Stomach (tissue), 9 donors: ENCODE measurements around the gene CST7. TPM values are rescaled to one million over a fixed set of nuclear protein-coding genes. Genes with fewer than 3 reads are reported as not detected.
"Not testable (repeated sequence)": the region's sequence is repeated elsewhere in the genome, so short reads cannot be mapped to it uniquely, and the experiment has no call there.

ENCODE experiments used
- DNase-seq, 2 donors: peaks; one replicate each; pipeline versions ENCODE4 v3.0.0 to v3.0.0-alpha.2; 2013 to 2019
- H3K27ac ChIP-seq, 5 donors: fragments of 200-600 bp in 4 of 5; sonication (generic) in 4 of 5; one replicate each; pipeline ENCODE4 v1.5.1; 2013 to 2019; ENCODE audit warnings: mild to moderate bottlenecking in 1 of 5, moderate library complexity in 1 of 5
- H3K27me3 ChIP-seq, 3 donors: fragments of 200-600 bp; sonication (generic); one replicate each; pipeline ENCODE4 v1.5.1; 2017 to 2019; ENCODE audit warnings: mixed run types in 1 of 3
- H3K36me3 ChIP-seq, 4 donors: fragments of 200-600 bp; sonication (generic); 1 replicate in 3 of 4; 2 replicates in 1 of 4; pipeline ENCODE4 v1.5.1; 2016 to 2019
- H3K4me1 ChIP-seq, 4 donors: fragments of 200-600 bp; sonication (generic); one replicate each; pipeline ENCODE4 v1.5.1; 2016 to 2019
- H3K4me3 ChIP-seq, 4 donors: fragments of 200-600 bp; sonication (generic) in 3 of 4; one replicate each; pipeline ENCODE4 v1.5.1; 2016 to 2019; ENCODE audit warnings: mild to moderate bottlenecking in 1 of 4
- H3K9me3 ChIP-seq, 4 donors: fragments of 200-600 bp; sonication (generic); one replicate each; pipeline ENCODE4 v1.5.1; 2016 to 2019
- CTCF ChIP-seq, 7 experiments: fragments of 450-650 bp in 4 of 7; fragments of 200-600 bp in 3 of 7; sonication (generic) in 3 of 7; IDR thresholded peaks; one replicate each; pipeline ENCODE4 v1.5.1; 2016 to 2019; ENCODE audit warnings: antibody characterized with exemption in 7 of 7, control low read depth in 2 of 7, mild to moderate bottlenecking in 1 of 7
- EP300 ChIP-seq: sonication (generic); formaldehyde crosslinking; IDR thresholded peaks from one replicate; pipeline ENCODE4 v1.6.1; 2017; ENCODE audit warnings: antibody characterized with exemption
- POLR2A ChIP-seq, 4 donors: fragments of 450-650 bp; IDR thresholded peaks; one replicate each; pipeline ENCODE4 v1.6.1; 2016; ENCODE audit warnings: antibody characterized with exemption in 4 of 4, control low read depth in 2 of 4, mild to moderate bottlenecking in 1 of 4, moderate library complexity in 1 of 4
- POLR2AphosphoS5 ChIP-seq, 3 donors: sonication (generic); formaldehyde crosslinking; IDR thresholded peaks; one replicate each; pipeline ENCODE4 v1.6.1; 2016; ENCODE audit warnings: antibody characterized with exemption in 3 of 3
- WGBS, 5 donors: extraction: QIAGEN DNeasy Blood & Tissue Kit in 3 of 5; methylation state at CpG; one replicate each; pipeline versions ENCODE4 v1.1.5 to v1.1.7; 2013 to 2018; 5-methylcytosine and 5-hydroxymethylcytosine counted together
- intact Hi-C: fragments of 100-400 bp; cut with DNase I; formaldehyde crosslinking; loops from one replicate; pipeline ENCODE4 v1.15.1; 2023; ENCODE audit warnings: low total_unique reads
- polyA plus RNA-seq, 3 donors: library from polyadenylated mRNA; stranded (reverse); fragments of 200-250 nt; gene quantifications; one replicate each; pipeline ENCODE4 v1.2.3, GENCODE V29; 2013
- total RNA-seq, 5 donors: library from RNA; depleted of rRNA; stranded (reverse); fragments of >200 nt; gene quantifications; one replicate each; pipeline versions ENCODE4 v1.1.0 to v1.2.3, GENCODE V29; 2014 to 2016
- donor health status: healthy with polysubstance abuse.
- donor health status: Bipolar disorder and iron deficiency.
- donor health status: healthy.

CST7 gene
- total and polyA plus RNA-seq, 8 donors = 0.87 to 8.3 (median 2.5) TPM; not detected in 1

GRCh38 chr20:24929259-24929658 is 19.8 kb upstream of the CST7 start:
- intact Hi-C loops, H3K4me3 ChIP-seq, H3K27me3 ChIP-seq, DNase-seq, H3K9me3 ChIP-seq, H3K36me3 ChIP-seq: not testable (repeated sequence)
- Histone ChIP-seq H3K27ac (peak overlapping the region in 2 of 5 donors; percentile 86 to 89), H3K4me1 (peaks cover 8 to 19% (median 15%) of the 10 kb centered on the region in 4 donors)
- 58 to 84% (median 71%) methylated on average over 4 to 5 of the region's 5 CpGs for WGBS, 5 donors

- DNase-seq = peak; percentile 78 to 92
- H3K9me3 ChIP-seq, H3K27me3 ChIP-seq, H3K36me3 ChIP-seq, intact Hi-C loops: not testable (repeated sequence)
- Histone ChIP-seq H3K4me1 (peaks cover 8 to 19% (median 15%) of the 10 kb centered on the region in 4 donors), H3K27ac (peak overlapping the region; percentile 81 to 90 (median 86)), H3K4me3 (peak overlapping the region; percentile 27 to 41 (median 33))
- 28 to 44% (median 35%) methylated on average over 13 of the region's 13 CpGs for WGBS, 5 donors
- TF ChIP-seq POLR2AphosphoS5 (IDR thresholded peaks at IDR 0.05) = peak in 2 of 3 donors; percentile 53 to 70
Observed at GRCh38 chr20:24929867-24930723, 19.0 kb upstream of the CST7 start.

- H3K27me3 ChIP-seq, H3K36me3 ChIP-seq, intact Hi-C loops, H3K9me3 ChIP-seq: not testable (repeated sequence)
- TF ChIP-seq CTCF (IDR thresholded peaks at IDR 0.05) = peak in 5 of 7 experiments; percentile 2 to 63 (median 35)
- peak overlapping the region; percentile 27 to 41 (median 33) for H3K4me3 ChIP-seq
- H3K4me1 ChIP-seq = peaks cover 8 to 19% (median 15%) of the 10 kb centered on the region in 4 donors
- WGBS, 5 donors = 38 to 58% (median 46%) methylated on average over 15 of the region's 15 CpGs
- peak in 1 of 2 donors; percentile 31 for DNase-seq
- peak overlapping the region; percentile 81 to 90 (median 86) for H3K27ac ChIP-seq
Observed at GRCh38 chr20:24930724-24931688, 18.1 kb upstream of the CST7 start.

GRCh38 chr20:24931893-24932292 is 17.2 kb upstream of the CST7 start:
- DNase-seq, intact Hi-C loops, H3K9me3 ChIP-seq, H3K4me3 ChIP-seq, H3K36me3 ChIP-seq, H3K27me3 ChIP-seq: not testable (repeated sequence)
- Histone ChIP-seq H3K4me1 (peaks cover 8 to 19% (median 15%) of the 10 kb centered on the region in 4 donors), H3K27ac (peak overlapping the region in 3 of 5 donors; percentile 85 to 89 (median 86))
- WGBS, 5 donors = 46 to 70% (median 55%) methylated on average over 1 of the region's 1 CpG

GRCh38 chr20:24933266-24933908 is 15.7 kb upstream of the CST7 start:
- intact Hi-C loops = no loop called here
- TF ChIP-seq CTCF (IDR thresholded peaks at IDR 0.05) (no peak), POLR2AphosphoS5 (IDR thresholded peaks at IDR 0.05) (no peak), POLR2A (IDR thresholded peaks at IDR 0.05) (no peak), EP300 (no peak)
- WGBS, 5 donors = 64 to 90% (median 82%) methylated on average over 4 to 7 of the region's 7 CpGs

More at GRCh38 chr20:24933266-24933908, 15.7 kb upstream of the CST7 start:
- Histone ChIP-seq H3K4me1 (peaks cover 8 to 19% (median 15%) of the 10 kb centered on the region in 4 donors), H3K4me3 (no peak overlapping the region), H3K27me3 (no peaks in the 10 kb centered on the region), H3K9me3 (no peaks in the 10 kb centered on the region), H3K27ac (no peak overlapping the region), H3K36me3 (no peaks in the 10 kb centered on the region)
- DNase-seq = no peak
